Right lobe of liver (tissue), 6 donors: ENCODE data around the gene SLC12A9. TPM values are rescaled to one million over a fixed set of nuclear protein-coding genes. Genes with fewer than 3 reads are reported as not detected.

Source experiments
- ATAC-seq, 4 donors: fragments of 200-7000 bp; cut with Tn5 transposase; one replicate each; pipeline ENCODE4 v1.9.1; 2020; ENCODE audit warnings: mild to moderate bottlenecking in 4 of 4, moderate library complexity in 4 of 4
- DNase-seq, 3 donors: peaks; one replicate each; pipeline ENCODE4 v3.0.0-alpha.2; 2020
- H3K27ac ChIP-seq, 3 donors: fragments of 200-600 bp; one replicate each; pipeline ENCODE4 v1.8.0; 2022
- H3K27me3 ChIP-seq, 2 donors: fragments of 200-600 bp; one replicate each; pipeline ENCODE4 v1.8.0; 2022
- H3K36me3 ChIP-seq, 4 donors: fragments of 200-600 bp; sonication (generic) in 1 of 4; one replicate each; pipeline versions ENCODE4 v1.5.1 to v1.8.0; 2017 to 2022; ENCODE audit warnings: control low read depth in 1 of 4
- H3K4me1 ChIP-seq, 4 donors: fragments of 200-600 bp; sonication (generic) in 1 of 4; one replicate each; pipeline versions ENCODE4 v1.5.1 to v1.8.0; 2017 to 2022; ENCODE audit warnings: control low read depth in 1 of 4
- H3K4me3 ChIP-seq, 3 donors: fragments of 200-600 bp; one replicate each; pipeline ENCODE4 v1.8.0; 2022
- H3K9me3 ChIP-seq, 4 donors: fragments of 200-600 bp; sonication (generic) in 1 of 4; one replicate each; pipeline versions ENCODE4 v1.5.1 to v1.8.0; 2017 to 2022; ENCODE audit warnings: control low read depth in 1 of 4
- POLR2A ChIP-seq: fragments of 450-650 bp; IDR thresholded peaks from one replicate; pipeline ENCODE4 v1.6.1; 2017; ENCODE audit warnings: antibody characterized with exemption, mild to moderate bottlenecking
- WGBS: methylation state at CpG from one replicate; pipeline ENCODE4 v1.1.6; 2018; ENCODE audit warnings: low coverage, low lambda C conversion rate; ENCODE audit not compliant: insufficient coverage; ENCODE audit errors: missing lambda C conversion rate; 5-methylcytosine and 5-hydroxymethylcytosine counted together
- intact Hi-C, 2 donors: fragments of 100-400 bp; cut with DNase I; formaldehyde crosslinking; loops; one replicate each; pipeline versions ENCODE4 v1.11.2 to v1.14.1; 2022
- total RNA-seq, 6 experiments: library from RNA; depleted of rRNA in 2 of 6; stranded (reverse); fragments of >200 nt in 2 of 6; fragmentation: NEBNext Ultra II Directional in 3 of 6; extraction: Animal tissue kit (Norgen Biotek cat#: 25700) in 3 of 6; gene quantifications; one replicate each; pipeline versions ENCODE4 v1.1.0 to v1.2.4, GENCODE V29; 2016 to 2023
- TF ChIP-seq, protein P1 (sequence below), 4 donors: fragments of 200-600 bp in 3 of 4; fragments of 450-650 bp in 1 of 4; IDR thresholded peaks; one replicate each; pipeline versions ENCODE4 v1.5.1 to v1.8.0; 2016 to 2022; ENCODE audit warnings: antibody characterized with exemption in 4 of 4, mild to moderate bottlenecking in 2 of 4
- donor health status: DM: no; HTN: yes; CAD: no.
- donor health status: DM: no; HTN: no; CAD: no.
- donor health status: DM: no; HTN: no; CAD: no.
- donor health status: DM: no; HTN: yes; CAD: no.
- donor health status: DM: no; HTN: yes; CAD: no.

Gene SLC12A9
- total RNA-seq, 6 experiments from 2014 or later: 7.1 to 10.6 (median 9.2) TPM

DNA sequence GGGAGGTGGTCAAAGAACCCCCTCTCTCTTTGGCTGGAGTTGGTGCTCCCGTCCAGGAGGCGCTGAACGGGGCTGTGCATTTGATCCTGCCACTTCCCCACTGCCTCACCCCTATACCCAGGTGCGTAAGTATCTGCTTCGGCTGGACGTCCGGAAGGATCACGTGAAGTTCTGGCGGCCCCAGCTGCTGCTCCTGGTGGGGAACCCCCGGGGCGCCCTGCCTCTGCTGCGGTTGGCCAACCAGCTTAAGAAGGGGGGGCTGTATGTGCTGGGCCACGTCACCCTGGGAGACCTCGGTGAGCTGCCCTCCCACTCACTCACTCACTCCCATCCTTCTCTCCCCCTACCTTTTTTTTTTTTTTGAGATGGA is 9.1 kb downstream of the SLC12A9 start:
- H3K4me3 ChIP-seq: no peak overlapping the region
- ATAC-seq: no peak

DNA sequence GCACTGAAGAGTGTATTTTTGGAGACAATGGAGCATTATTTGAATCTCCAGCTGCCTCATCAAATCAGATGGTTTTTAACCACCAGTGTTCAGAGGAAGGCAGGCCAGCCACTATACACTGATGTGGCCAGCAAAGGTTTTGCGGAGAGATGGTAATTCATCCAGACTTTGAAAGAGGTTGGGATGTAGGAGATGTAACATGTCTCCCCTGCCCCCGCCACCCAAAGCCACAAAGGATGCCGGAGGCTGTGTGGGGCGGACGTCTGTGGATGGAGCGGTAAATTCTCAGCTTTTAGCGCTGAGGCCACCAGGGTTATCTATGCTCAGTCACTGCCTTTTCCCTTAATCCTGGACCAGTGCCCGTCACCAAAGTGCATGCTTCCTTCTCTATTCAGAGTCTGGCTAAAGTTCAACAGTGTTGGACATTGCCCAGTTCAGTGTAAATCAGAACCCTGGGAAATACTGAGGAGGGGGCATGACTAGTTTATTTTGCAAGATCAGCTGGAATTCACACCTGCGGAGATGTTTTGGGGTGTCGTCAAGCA is 11.0 kb downstream of the SLC12A9 start:
- peaks cover 0 to 6% (median 0%) of the 10 kb centered on the region in 4 donors for H3K36me3 ChIP-seq
- H3K27ac ChIP-seq: no peak overlapping the region
- no peaks in the 10 kb centered on the region for H3K27me3 ChIP-seq
- DNase-seq (peak; percentile 76 to 90 (median 81)), ATAC-seq (peak; percentile 67 to 73 (median 72))
- H3K4me1 ChIP-seq: peaks cover 0 to 24% (median 7%) of the 10 kb centered on the region in 4 donors
- WGBS: 7% methylated on average over 10 of the region's 10 CpGs
- TF ChIP-seq, protein P1, sequence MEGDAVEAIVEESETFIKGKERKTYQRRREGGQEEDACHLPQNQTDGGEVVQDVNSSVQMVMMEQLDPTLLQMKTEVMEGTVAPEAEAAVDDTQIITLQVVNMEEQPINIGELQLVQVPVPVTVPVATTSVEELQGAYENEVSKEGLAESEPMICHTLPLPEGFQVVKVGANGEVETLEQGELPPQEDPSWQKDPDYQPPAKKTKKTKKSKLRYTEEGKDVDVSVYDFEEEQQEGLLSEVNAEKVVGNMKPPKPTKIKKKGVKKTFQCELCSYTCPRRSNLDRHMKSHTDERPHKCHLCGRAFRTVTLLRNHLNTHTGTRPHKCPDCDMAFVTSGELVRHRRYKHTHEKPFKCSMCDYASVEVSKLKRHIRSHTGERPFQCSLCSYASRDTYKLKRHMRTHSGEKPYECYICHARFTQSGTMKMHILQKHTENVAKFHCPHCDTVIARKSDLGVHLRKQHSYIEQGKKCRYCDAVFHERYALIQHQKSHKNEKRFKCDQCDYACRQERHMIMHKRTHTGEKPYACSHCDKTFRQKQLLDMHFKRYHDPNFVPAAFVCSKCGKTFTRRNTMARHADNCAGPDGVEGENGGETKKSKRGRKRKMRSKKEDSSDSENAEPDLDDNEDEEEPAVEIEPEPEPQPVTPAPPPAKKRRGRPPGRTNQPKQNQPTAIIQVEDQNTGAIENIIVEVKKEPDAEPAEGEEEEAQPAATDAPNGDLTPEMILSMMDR (IDR thresholded peaks at IDR 0.05): no peak
- no peak for TF ChIP-seq POLR2A
- H3K4me3 ChIP-seq: no peak overlapping the region
- intact Hi-C loops: no loop called here
- H3K9me3 ChIP-seq: no peaks in the 10 kb centered on the region

More for the DNA sequence above, 9.1 kb downstream of the SLC12A9 start:
- H3K27ac ChIP-seq: no peak overlapping the region
- H3K36me3 ChIP-seq: peaks cover 0 to 6% (median 0%) of the 10 kb centered on the region in 4 donors
- H3K9me3 ChIP-seq: no peaks in the 10 kb centered on the region
- H3K4me1 ChIP-seq: peaks cover 0 to 17% (median 3%) of the 10 kb centered on the region in 4 donors
- no peaks in the 10 kb centered on the region for H3K27me3 ChIP-seq
- WGBS: 93% methylated on average over 6 of the region's 14 CpGs
- no peak for DNase-seq
- no peak for TF ChIP-seq POLR2A
- TF ChIP-seq, protein P1 (IDR thresholded peaks at IDR 0.05): no peak
- intact Hi-C loops: no loop called here

DNA sequence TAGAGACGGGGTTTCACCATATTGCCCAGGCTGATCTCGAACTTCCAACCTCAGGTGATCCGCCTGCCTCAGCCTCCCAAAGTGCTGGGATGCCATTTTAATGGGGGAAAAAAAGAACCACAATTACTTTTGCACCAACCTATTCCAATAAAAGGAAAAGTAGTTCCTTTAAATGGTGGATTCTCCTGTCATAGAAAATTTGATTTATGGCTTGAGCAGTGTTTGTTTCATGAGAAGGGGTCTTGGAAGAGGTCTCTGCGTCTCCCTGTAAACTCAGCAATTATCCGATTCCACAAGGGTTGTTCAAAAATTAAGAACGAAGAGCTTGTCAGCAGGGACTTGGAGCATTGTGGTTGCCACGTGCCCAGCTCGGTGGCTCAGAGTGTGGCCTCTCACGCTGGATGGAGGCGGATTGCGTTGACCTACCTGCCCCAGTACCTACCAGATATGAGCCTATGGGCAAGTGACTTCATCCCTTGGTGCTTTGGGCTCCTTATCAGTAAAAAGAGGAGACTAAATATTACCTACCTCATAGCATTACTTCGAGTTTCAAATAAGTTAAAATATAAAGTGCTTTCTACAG is 11.8 kb downstream of the SLC12A9 start:
- peaks cover 0 to 28% (median 9%) of the 10 kb centered on the region in 4 donors for H3K4me1 ChIP-seq
- 76% methylated on average over 12 of the region's 12 CpGs for WGBS
- H3K36me3 ChIP-seq: peaks cover 0 to 6% (median 0%) of the 10 kb centered on the region in 4 donors
- H3K27me3 ChIP-seq: no peaks in the 10 kb centered on the region
- no peak overlapping the region for H3K4me3 ChIP-seq
- no peak overlapping the region for H3K27ac ChIP-seq
- no peak for TF ChIP-seq POLR2A
- TF ChIP-seq, protein P1 (IDR thresholded peaks at IDR 0.05): no peak
- no peak for DNase-seq
- no peaks in the 10 kb centered on the region for H3K9me3 ChIP-seq
- intact Hi-C loops: no loop called here
- ATAC-seq: no peak

GRCh38 chr7:100865372-100865911 is 12.9 kb downstream of the SLC12A9 start:
- WGBS: 79% methylated on average over 5 of the region's 17 CpGs
- Histone ChIP-seq H3K36me3 (peaks cover 0 to 4% (median 2%) of the 10 kb centered on the region in 4 donors), H3K4me1 (peaks cover 0 to 28% (median 9%) of the 10 kb centered on the region in 4 donors)

More at GRCh38 chr7:100865372-100865911, 12.9 kb downstream of the SLC12A9 start:
- ATAC-seq: no peak
- Histone ChIP-seq H3K9me3 (no peaks in the 10 kb centered on the region), H3K27me3 (no peaks in the 10 kb centered on the region), H3K27ac (no peak overlapping the region), H3K4me3 (no peak overlapping the region)
- DNase-seq: no peak
- intact Hi-C loops: no loop called here
- TF ChIP-seq, protein P1 (IDR thresholded peaks at IDR 0.05): no peak
- no peak for TF ChIP-seq POLR2A
